IMR-90 (cell line): ENCODE data around the gene ITPKB. TPM values are rescaled to one million over a fixed set of nuclear protein-coding genes. Genes with fewer than 3 reads are reported as not detected.

Experiments
- ATAC-seq: fragments of 200-7000 bp; cut with Tn5 transposase; 2 replicates; pipeline ENCODE4 v1.9.1; 2020; ENCODE audit warnings: low read depth, mild to moderate bottlenecking, moderate library complexity
- BruUV-seq: library from RNA; stranded (reverse); fragments of 400-500 nt; replicated peaks from 2 replicates; lab custom pipeline; 2021; lab: Mats Ljungman, UMichigan
- CTCF ChIA-PET: fragments of 300-600 bp; formaldehyde crosslinking; extraction: SDS; loops from one replicate; lab custom pipeline; 2021; ENCODE audit warnings: antibody characterized with exemption; lab: Yijun Ruan, JAX
- POLR2A ChIA-PET: fragments of 300-600 bp; sonication (Branson Sonifier 250); formaldehyde crosslinking; loops from one replicate; lab custom pipeline; 2022; ENCODE audit warnings: antibody characterized with exemption; ENCODE audit not compliant: unreplicated experiment; lab: Charles Lee
- DNase-seq: peaks from one replicate; pipeline ENCODE4 v3.0.0; 2013
- H2AFZ ChIP-seq: replicated peaks from 2 replicates; pipeline ENCODE3; 2013; ENCODE audit warnings: low read length, mild to moderate bottlenecking; ENCODE audit not compliant: poor library complexity
- H2AK5ac ChIP-seq: 2 replicates; pipeline ENCODE4 v1.6.1; 2013; ENCODE audit warnings: low read depth, low read length, inconsistent platforms
- H2AK9ac ChIP-seq: replicated peaks from 2 replicates; pipeline ENCODE3; 2013; ENCODE audit warnings: mild to moderate bottlenecking, low read depth, low read length, moderate library complexity; ENCODE audit not compliant: poor library complexity
- H2BK120ac ChIP-seq: 2 replicates; pipeline ENCODE4 v1.6.1; 2013; ENCODE audit warnings: low read depth, low read length, inconsistent platforms
- H2BK15ac ChIP-seq: 3 replicates; pipeline ENCODE4 v1.6.1; 2013; ENCODE audit warnings: low read depth, low read length, inconsistent platforms
- H2BK20ac ChIP-seq: 2 replicates; pipeline ENCODE4 v1.6.1; 2013; ENCODE audit warnings: low read depth, mild to moderate bottlenecking, inconsistent platforms, low read length, moderate library complexity
- H2BK5ac ChIP-seq: 2 replicates; pipeline ENCODE4 v1.6.1; 2013; ENCODE audit warnings: mild to moderate bottlenecking, low read depth, low read length, inconsistent platforms; ENCODE audit not compliant: poor library complexity, severe bottlenecking
- H3K14ac ChIP-seq: replicated peaks from 2 replicates; pipeline ENCODE4 v1.6.1; 2013; ENCODE audit warnings: low read depth, low read length, inconsistent platforms
- H3K18ac ChIP-seq: 2 replicates; pipeline ENCODE4 v1.6.1; 2013; ENCODE audit warnings: low read depth, low read length, control low read depth
- H3K23ac ChIP-seq: 2 replicates; pipeline ENCODE4 v1.6.1; 2013; ENCODE audit warnings: low read depth, low read length, inconsistent platforms
- H3K27ac ChIP-seq: 2 replicates; pipeline ENCODE4 v1.5.1; 2013; ENCODE audit warnings: mild to moderate bottlenecking, control low read depth, low read length; ENCODE audit not compliant: insufficient read depth
- H3K27me3 ChIP-seq: 2 replicates; pipeline ENCODE4 v1.6.1; 2013; ENCODE audit warnings: low read length; ENCODE audit not compliant: control insufficient read depth, insufficient read depth
- H3K36me3 ChIP-seq: 2 replicates; pipeline ENCODE4 v1.6.1; 2013; ENCODE audit warnings: low read length, mixed read lengths; ENCODE audit not compliant: control insufficient read depth, insufficient read depth
- H3K4ac ChIP-seq: 2 replicates; pipeline ENCODE4 v1.6.1; 2013; ENCODE audit warnings: low read depth, low read length, inconsistent platforms
- H3K4me1 ChIP-seq: 2 replicates; pipeline ENCODE4 v1.6.1; 2013; ENCODE audit warnings: low read length, mixed read lengths; ENCODE audit not compliant: control insufficient read depth, insufficient read depth
- H3K4me2 ChIP-seq: 2 replicates; pipeline ENCODE4 v1.6.1; 2013; ENCODE audit warnings: low read depth, mild to moderate bottlenecking, control low read depth, low read length, moderate library complexity
- H3K4me3 ChIP-seq: 2 replicates; pipeline ENCODE4 v1.5.1; 2013; ENCODE audit warnings: low read depth, mild to moderate bottlenecking, control low read depth, low read length, moderate library complexity; ENCODE audit not compliant: insufficient read depth
- H3K56ac ChIP-seq: 2 replicates; pipeline ENCODE4 v1.6.1; 2013; ENCODE audit warnings: low read length, inconsistent platforms; ENCODE audit not compliant: insufficient read depth; ENCODE audit errors: extremely low read depth
- H3K79me1 ChIP-seq, 2 experiments: 2 replicates each; pipeline ENCODE4 v1.6.1; 2013; ENCODE audit warnings: low read length in 2 of 2, inconsistent platforms in 1 of 2, low read depth in 1 of 2
- H3K9ac ChIP-seq: 2 replicates; pipeline ENCODE4 v1.6.1; 2013; ENCODE audit warnings: low read depth, low read length, control low read depth
- H3K9me1 ChIP-seq: 2 replicates; pipeline ENCODE4 v1.6.1; 2013; ENCODE audit warnings: low read length, inconsistent platforms; ENCODE audit not compliant: insufficient read depth
- H3K9me3 ChIP-seq: 2 replicates; pipeline ENCODE4 v1.6.1; 2013; ENCODE audit warnings: low read length; ENCODE audit not compliant: control insufficient read depth, insufficient read depth
- H4K20me1 ChIP-seq: 2 replicates; pipeline ENCODE4 v1.6.1; 2013; ENCODE audit warnings: low read length, inconsistent platforms; ENCODE audit not compliant: insufficient read depth
- H4K5ac ChIP-seq: 2 replicates; pipeline ENCODE4 v1.6.1; 2013; ENCODE audit warnings: mild to moderate bottlenecking, low read depth, low read length, control low read depth
- H4K8ac ChIP-seq, 2 experiments: 2 replicates each; pipeline ENCODE4 v1.6.1; 2013; ENCODE audit warnings: low read depth in 2 of 2, low read length in 2 of 2, control low read depth in 1 of 2, inconsistent platforms in 1 of 2
- H4K91ac ChIP-seq: 2 replicates; pipeline ENCODE4 v1.6.1; 2013; ENCODE audit warnings: low read depth, low read length, inconsistent platforms; ENCODE audit not compliant: insufficient read depth
- BHLHE40 ChIP-seq: fragments of 150-350 bp; IDR thresholded peaks from 2 replicates; pipeline ENCODE4 v1.6.1; 2016; ENCODE audit warnings: mild to moderate bottlenecking, low read depth, low read length
- CEBPB ChIP-seq: IDR thresholded peaks from 2 replicates; pipeline ENCODE4 v1.6.1; 2012; ENCODE audit warnings: low read depth, low read length, improper control_type of control experiment
- CHD1 ChIP-seq: IDR thresholded peaks from 2 replicates; pipeline ENCODE4 v1.6.1; 2012; ENCODE audit warnings: low read depth, low read length, improper control_type of control experiment
- CTCF ChIP-seq: conservative IDR thresholded peaks from 2 replicates; pipeline ENCODE4 v1.5.1; 2012; ENCODE audit warnings: mild to moderate bottlenecking, low read depth, low read length, improper control_type of control experiment
- ELK1 ChIP-seq: fragments of 150-350 bp; IDR thresholded peaks from 2 replicates; pipeline ENCODE4 v1.6.1; 2016; ENCODE audit warnings: low read depth, mild to moderate bottlenecking, low read length, moderate library complexity, borderline replicate concordance
- FOS ChIP-seq: fragments of 150-350 bp; IDR thresholded peaks from 2 replicates; pipeline ENCODE4 v1.6.1; 2016; ENCODE audit warnings: low read depth, low read length
- MAFK ChIP-seq: IDR thresholded peaks from 2 replicates; pipeline ENCODE4 v1.6.1; 2012; ENCODE audit warnings: low read depth, low read length, improper control_type of control experiment
- MXI1 ChIP-seq: IDR thresholded peaks from 2 replicates; pipeline ENCODE4 v1.6.1; 2012; ENCODE audit warnings: low read depth, mild to moderate bottlenecking, low read length, moderate library complexity, borderline replicate concordance
- NFE2L2 ChIP-seq: fragments of 150-350 bp; IDR thresholded peaks from 2 replicates; pipeline ENCODE4 v1.6.1; 2016; ENCODE audit warnings: low read depth, mild to moderate bottlenecking, low read length
- POLR2A ChIP-seq: IDR thresholded peaks from 2 replicates; pipeline ENCODE4 v1.6.1; 2012; ENCODE audit warnings: mild to moderate bottlenecking, low read depth, low read length
- RAD21 ChIP-seq: IDR thresholded peaks from 2 replicates; pipeline ENCODE4 v1.6.1; 2012; ENCODE audit warnings: low read length, improper control_type of control experiment
- RCOR1 ChIP-seq: IDR thresholded peaks from 2 replicates; pipeline ENCODE4 v1.6.1; 2012; ENCODE audit warnings: mild to moderate bottlenecking, low read length, improper control_type of control experiment; ENCODE audit not compliant: insufficient replicate concordance
- RFX5 ChIP-seq: IDR thresholded peaks from 2 replicates; pipeline ENCODE4 v1.8.0; 2012; ENCODE audit warnings: low read depth, mild to moderate bottlenecking, low read length, moderate library complexity
- SMC3 ChIP-seq: fragments of 150-350 bp; IDR thresholded peaks from 2 replicates; pipeline ENCODE4 v1.6.1; 2016; ENCODE audit warnings: low read depth, mild to moderate bottlenecking, antibody characterized with exemption, low read length, moderate library complexity
- USF2 ChIP-seq: fragments of 150-350 bp; IDR thresholded peaks from 2 replicates; pipeline ENCODE4 v1.6.1; 2017; ENCODE audit warnings: mild to moderate bottlenecking, antibody characterized with exemption, low read length, low read depth
- WGBS, 2 experiments: methylation state at CpG; one replicate each; pipeline versions ENCODE4 v1.1.5 to v1.1.7; 2013; ENCODE audit warnings: missing lambda C conversion rate in 2 of 2; ENCODE audit not compliant: insufficient read length in 1 of 2; ENCODE audit errors: extremely low coverage in 2 of 2; 5-methylcytosine and 5-hydroxymethylcytosine counted together
- dilution Hi-C: fragments of 300-500 bp; cut with HindIII; formaldehyde crosslinking; loops from one replicate; pipeline ENCODE4 v1.14.3; 2018; ENCODE audit warnings: low sequenced_read_pairs; ENCODE audit not compliant: unreplicated experiment
- in situ Hi-C: fragments of 300-500 bp; cut with MboI; formaldehyde crosslinking; loops from 3 replicates; pipeline ENCODE4 v1.14.3; 2019; ENCODE audit warnings: low sequenced_read_pairs, inconsistent platforms, mixed read lengths
- intact Hi-C: fragments of 100-400 bp; cut with micrococcal nuclease; formaldehyde crosslinking; loops from 2 replicates; pipeline ENCODE4 v1.10.0; 2022
- polyA plus RNA-seq, 3 experiments: library from polyadenylated mRNA; depleted of rRNA; stranded (reverse); fragments of >200 nt; gene quantifications; 2 replicates each; pipeline ENCODE4 v1.2.3, GENCODE V29; 2012; ENCODE audit warnings: low replicate concordance in 1 of 3
- total RNA-seq: library from RNA; depleted of rRNA; stranded (reverse); fragments of >200 nt; gene quantifications from 2 replicates; pipeline ENCODE4 v1.2.3, GENCODE V29; 2012

ITPKB gene
- total and polyA plus RNA-seq, 2 of the 4 experiments (the other 2 are of a cell fraction), result 0.72 to 1.4 TPM

- dilution Hi-C loops, result no loop called here
- Histone ChIP-seq H3K27me3 (no peaks in the 10 kb centered on the region; the same call in 1 of the 2 replicates), H4K8ac (no peak overlapping the region), H2BK15ac (no peak overlapping the region), H2BK5ac (no peak overlapping the region), H2AK9ac (no peak overlapping the region), H2AK5ac (no peak overlapping the region), H3K4ac (no peak overlapping the region), H3K4me3 (no peak overlapping the region), H3K14ac (no peak overlapping the region), H4K91ac (no peak overlapping the region), H4K5ac (no peak overlapping the region), H4K20me1 (no peaks in the 10 kb centered on the region), H3K27ac (no peak overlapping the region), H3K9me1 (no peaks in the 10 kb centered on the region), H3K4me2 (no peak overlapping the region), H3K18ac (no peak overlapping the region), H3K23ac (no peak overlapping the region), H3K56ac (no peak overlapping the region), H2AFZ (no peak overlapping the region), H3K9ac (no peak overlapping the region), H3K36me3 (no peaks in the 10 kb centered on the region; the same call in 1 of the 2 replicates), H2BK120ac (no peak overlapping the region), H2BK20ac (no peak overlapping the region), H3K4me1 (no peaks in the 10 kb centered on the region), H3K79me1 (no peaks in the 10 kb centered on the region), H3K9me3 (no peaks in the 10 kb centered on the region)
- ATAC-seq (no peak), DNase-seq (no peak)
- 84% methylated on average over 3 of the region's 9 CpGs; no CpG with 5 or more reads in 1 of the 2 experiments for WGBS, 2 experiments
- intact Hi-C loops, result no loop called here
- in situ Hi-C loops, result loop anchor here (10.0 kb wide), 2 partner anchors 102 to 802 kb away; partner anchors contain the start of gene ITPKB
- ChIA-PET CTCF (interaction anchor here (1.3 kb wide), 1 partner anchor 85 kb away, joined by 3 read pairs; no protein-coding TSS in a partner anchor), POLR2A (no interaction called here)
- BruUV-seq, result no TSS peak
- no peak for TF ChIP-seq POLR2A
- TF ChIP-seq FOS, result no peak
- TF ChIP-seq CEBPB, result no peak
- TF ChIP-seq ELK1, result no peak
- TF ChIP-seq BHLHE40, result no peak
- no peak for TF ChIP-seq SMC3
- no peak for TF ChIP-seq RAD21
- TF ChIP-seq RCOR1, result no peak
- no peak for TF ChIP-seq CHD1
- no peak for TF ChIP-seq MXI1
- TF ChIP-seq CTCF, result no peak
- no peak for TF ChIP-seq RFX5
- no peak for TF ChIP-seq NFE2L2
- TF ChIP-seq USF2, result no peak
- no peak for TF ChIP-seq MAFK
These were observed 106.8 kb downstream of the ITPKB start for GRCh38 chr1:226632169-226632879.
